Neutrophil (primary cell): ENCODE measurements around the gene C2CD3.

Experiments
- H3K27ac ChIP-seq: fragments of 200-600 bp; sonication (generic); 2 replicates; pipeline ENCODE4 v1.5.1; 2016; ENCODE audit warnings: mild to moderate bottlenecking, moderate library complexity
- H3K27me3 ChIP-seq: fragments of 200-600 bp; sonication (generic); 2 replicates; pipeline ENCODE4 v1.6.0; 2016; ENCODE audit warnings: mild to moderate bottlenecking
- H3K36me3 ChIP-seq: fragments of 200-600 bp; sonication (generic); 2 replicates; pipeline ENCODE4 v1.5.1; 2017
- H3K4me1 ChIP-seq, 2 experiments: fragments of 200-600 bp in 1 of 2; sonication (generic) in 1 of 2; 1 replicate in 1 of 2; 2 replicates in 1 of 2; pipeline versions ENCODE4 v1.5.1 to v1.6.1; 2013 to 2016; ENCODE audit warnings: low read depth in 1 of 2, low read length in 1 of 2, mild to moderate bottlenecking in 1 of 2, moderate library complexity in 1 of 2; ENCODE audit not compliant: control insufficient read depth in 1 of 2, insufficient read depth in 1 of 2
- H3K4me3 ChIP-seq, 2 experiments: fragments of 200-600 bp in 1 of 2; sonication (generic) in 1 of 2; 1 replicate in 1 of 2; 2 replicates in 1 of 2; pipeline ENCODE4 v1.5.1; 2013 to 2016; ENCODE audit warnings: low read depth in 1 of 2, low read length in 1 of 2, mild to moderate bottlenecking in 1 of 2, moderate library complexity in 1 of 2
- H3K9me3 ChIP-seq: fragments of 200-600 bp; sonication (generic); 2 replicates; pipeline ENCODE4 v1.5.1; 2016
- TF ChIP-seq, protein P1 (sequence below): fragments of 200-600 bp; sonication (generic); IDR thresholded peaks from 2 replicates; pipeline ENCODE4 v1.5.1; 2016; ENCODE audit warnings: antibody characterized with exemption

C2CD3 gene

DNA sequence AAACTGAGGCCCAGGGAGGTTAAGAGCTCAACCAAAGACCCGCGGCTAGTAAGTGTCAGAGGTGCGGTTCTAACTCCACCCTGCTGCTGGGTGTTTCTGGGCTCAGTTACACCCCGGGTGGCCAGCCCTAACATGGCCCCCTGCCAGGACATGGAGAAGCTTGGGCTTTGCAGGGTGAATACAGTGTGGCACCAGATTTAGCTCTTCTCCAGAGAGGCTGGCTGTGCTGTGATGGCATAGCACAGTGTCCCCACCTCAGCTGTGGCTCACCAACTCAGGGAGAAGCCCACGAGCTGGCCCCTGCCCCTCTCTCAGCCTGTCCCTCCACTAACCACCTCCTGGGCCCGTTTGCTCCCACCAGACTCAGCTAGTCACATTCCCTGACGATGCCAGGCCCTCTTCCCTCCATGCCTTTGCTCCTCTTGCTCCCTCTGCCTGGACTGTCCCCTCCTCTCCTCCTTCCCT is 168.9 kb downstream of the C2CD3 start:
- H3K27me3 ChIP-seq = no peaks in the 10 kb centered on the region
- H3K27ac ChIP-seq = no peak overlapping the region
- H3K4me1 ChIP-seq = no peaks in the 10 kb centered on the region
- no peak overlapping the region for H3K4me3 ChIP-seq
- no peaks in the 10 kb centered on the region for H3K9me3 ChIP-seq
- H3K36me3 ChIP-seq = peaks cover 22% of the 10 kb centered on the region
- TF ChIP-seq, protein P1, sequence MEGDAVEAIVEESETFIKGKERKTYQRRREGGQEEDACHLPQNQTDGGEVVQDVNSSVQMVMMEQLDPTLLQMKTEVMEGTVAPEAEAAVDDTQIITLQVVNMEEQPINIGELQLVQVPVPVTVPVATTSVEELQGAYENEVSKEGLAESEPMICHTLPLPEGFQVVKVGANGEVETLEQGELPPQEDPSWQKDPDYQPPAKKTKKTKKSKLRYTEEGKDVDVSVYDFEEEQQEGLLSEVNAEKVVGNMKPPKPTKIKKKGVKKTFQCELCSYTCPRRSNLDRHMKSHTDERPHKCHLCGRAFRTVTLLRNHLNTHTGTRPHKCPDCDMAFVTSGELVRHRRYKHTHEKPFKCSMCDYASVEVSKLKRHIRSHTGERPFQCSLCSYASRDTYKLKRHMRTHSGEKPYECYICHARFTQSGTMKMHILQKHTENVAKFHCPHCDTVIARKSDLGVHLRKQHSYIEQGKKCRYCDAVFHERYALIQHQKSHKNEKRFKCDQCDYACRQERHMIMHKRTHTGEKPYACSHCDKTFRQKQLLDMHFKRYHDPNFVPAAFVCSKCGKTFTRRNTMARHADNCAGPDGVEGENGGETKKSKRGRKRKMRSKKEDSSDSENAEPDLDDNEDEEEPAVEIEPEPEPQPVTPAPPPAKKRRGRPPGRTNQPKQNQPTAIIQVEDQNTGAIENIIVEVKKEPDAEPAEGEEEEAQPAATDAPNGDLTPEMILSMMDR = no peak

DNA sequence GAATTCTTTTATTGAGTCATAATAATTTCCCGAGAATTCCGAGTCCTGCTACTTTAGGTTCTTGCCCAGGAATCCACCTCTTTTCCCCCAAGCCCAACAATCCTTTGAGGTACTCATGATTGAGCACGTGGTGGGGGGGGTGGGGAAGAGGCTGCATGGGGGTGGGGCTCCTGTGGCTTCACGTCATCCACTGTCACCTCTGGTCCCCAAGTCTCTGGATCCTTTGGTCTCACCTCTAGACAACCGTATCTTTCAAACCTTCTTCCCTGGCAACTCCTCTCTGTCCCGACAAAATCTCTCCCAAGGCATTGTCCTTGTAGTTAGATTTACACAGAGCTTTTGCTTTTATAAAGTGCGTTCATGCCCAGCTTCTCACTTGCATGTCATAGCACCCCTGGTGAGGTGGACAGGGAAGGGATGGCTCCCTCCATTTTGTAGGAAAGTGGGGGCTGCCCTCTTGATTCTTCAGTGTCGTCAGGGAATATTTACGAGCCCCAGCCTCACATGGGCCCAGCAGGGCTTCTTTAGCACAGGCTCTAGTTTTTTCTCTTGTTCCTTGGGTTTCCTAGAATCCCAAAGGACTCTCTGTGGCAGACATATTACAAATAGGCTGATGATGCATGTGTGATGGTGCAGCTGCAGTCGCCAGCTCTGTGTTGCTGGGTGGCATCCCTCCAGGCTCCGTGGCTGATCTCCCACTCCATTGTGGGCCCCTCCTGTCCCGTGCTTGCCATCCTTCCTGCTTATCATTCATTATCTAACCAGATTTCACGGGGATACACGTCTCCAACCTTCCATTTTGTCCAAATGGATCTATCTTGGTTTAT is 170.3 kb downstream of the C2CD3 start:
- Histone ChIP-seq H3K36me3 (peaks cover 22% of the 10 kb centered on the region), H3K27ac (no peak overlapping the region), H3K27me3 (no peaks in the 10 kb centered on the region), H3K4me1 (no peaks in the 10 kb centered on the region), H3K4me3 (no peak overlapping the region), H3K9me3 (no peaks in the 10 kb centered on the region)
- TF ChIP-seq, protein P1 = no peak

DNA sequence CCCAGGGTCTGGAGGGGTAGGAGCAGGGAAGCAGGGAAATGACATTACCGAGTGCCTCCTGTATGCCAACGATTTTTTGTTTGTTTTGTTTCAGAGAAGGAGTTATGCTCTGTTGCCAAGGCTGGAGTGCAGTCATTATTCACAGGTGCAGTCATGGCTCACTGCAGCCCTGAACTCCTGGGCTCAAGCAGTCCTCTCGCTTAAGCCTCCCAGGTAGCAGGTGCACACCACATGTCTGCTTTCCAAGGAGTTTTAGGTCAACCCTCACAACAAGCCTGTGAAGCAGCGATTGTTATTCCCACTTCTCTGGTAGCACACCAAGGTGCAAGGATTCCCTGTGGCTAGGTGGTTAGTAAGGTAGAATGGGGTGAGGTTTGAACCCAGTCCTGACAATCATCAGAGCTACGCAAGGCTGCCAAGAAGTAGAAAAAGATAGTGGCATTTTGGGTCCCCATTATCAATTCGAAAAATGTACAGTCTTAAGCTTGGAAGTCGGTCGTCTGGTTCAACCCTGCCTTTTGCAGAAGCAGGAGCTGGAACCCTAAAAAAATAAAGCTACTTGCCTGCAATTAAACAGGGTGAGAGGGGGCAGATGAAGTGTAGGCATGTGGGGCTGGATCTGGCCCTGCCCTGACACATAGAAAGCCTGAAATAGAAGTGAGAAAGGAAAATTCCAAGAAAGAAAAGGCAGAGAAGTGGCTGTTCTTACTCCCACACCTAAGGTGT is 171.1 kb downstream of the C2CD3 start:
- peaks cover 16% of the 10 kb centered on the region for H3K36me3 ChIP-seq
- H3K4me1 ChIP-seq = peaks cover 0 to 4% of the 10 kb centered on the region in 2 experiments
- H3K4me3 ChIP-seq = no peak overlapping the region
- H3K27me3 ChIP-seq = no peaks in the 10 kb centered on the region
- TF ChIP-seq, protein P1 = no peak
- H3K27ac ChIP-seq = no peak overlapping the region
- no peaks in the 10 kb centered on the region for H3K9me3 ChIP-seq

DNA sequence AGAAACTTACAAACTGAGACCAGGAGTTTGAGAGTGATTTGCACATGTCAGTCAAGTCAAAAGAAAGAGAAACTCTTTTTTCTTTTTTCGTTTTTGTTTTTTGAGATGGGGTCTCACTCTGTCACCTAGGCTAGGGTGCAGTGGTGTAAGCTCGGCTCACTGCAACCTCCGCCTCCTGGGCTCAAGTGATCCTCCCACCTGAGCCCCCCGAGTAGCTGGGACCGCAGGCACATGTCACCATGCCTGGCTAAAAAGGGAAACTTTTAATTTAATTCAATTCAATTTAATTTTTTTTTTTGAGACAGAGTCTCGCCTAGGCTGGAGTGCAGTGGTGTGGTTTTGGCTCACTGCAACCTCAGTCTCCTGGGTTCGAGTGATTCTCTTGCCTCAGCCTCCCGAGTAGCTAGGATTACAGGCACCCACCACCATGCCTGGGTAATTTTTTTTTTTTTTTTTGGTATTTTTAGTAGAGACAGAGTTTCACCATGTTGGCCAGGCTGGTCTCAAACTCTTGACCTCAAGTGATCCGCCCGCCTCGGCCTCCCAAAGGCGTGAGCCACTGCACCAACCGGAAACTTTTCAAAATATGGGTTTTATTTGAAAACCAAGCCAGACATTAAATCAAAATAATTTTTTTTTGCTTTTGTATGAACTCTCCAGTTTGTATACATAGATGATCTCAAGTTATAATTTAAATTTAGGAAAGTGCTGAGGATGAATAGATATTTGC is 171.8 kb downstream of the C2CD3 start:
- no peak overlapping the region for H3K4me3 ChIP-seq
- no peaks in the 10 kb centered on the region for H3K9me3 ChIP-seq
- peaks cover 0 to 6% of the 10 kb centered on the region in 2 experiments for H3K4me1 ChIP-seq
- no peaks in the 10 kb centered on the region for H3K27me3 ChIP-seq
- TF ChIP-seq, protein P1 = no peak
- peaks cover 12% of the 10 kb centered on the region for H3K36me3 ChIP-seq
- no peak overlapping the region for H3K27ac ChIP-seq

DNA sequence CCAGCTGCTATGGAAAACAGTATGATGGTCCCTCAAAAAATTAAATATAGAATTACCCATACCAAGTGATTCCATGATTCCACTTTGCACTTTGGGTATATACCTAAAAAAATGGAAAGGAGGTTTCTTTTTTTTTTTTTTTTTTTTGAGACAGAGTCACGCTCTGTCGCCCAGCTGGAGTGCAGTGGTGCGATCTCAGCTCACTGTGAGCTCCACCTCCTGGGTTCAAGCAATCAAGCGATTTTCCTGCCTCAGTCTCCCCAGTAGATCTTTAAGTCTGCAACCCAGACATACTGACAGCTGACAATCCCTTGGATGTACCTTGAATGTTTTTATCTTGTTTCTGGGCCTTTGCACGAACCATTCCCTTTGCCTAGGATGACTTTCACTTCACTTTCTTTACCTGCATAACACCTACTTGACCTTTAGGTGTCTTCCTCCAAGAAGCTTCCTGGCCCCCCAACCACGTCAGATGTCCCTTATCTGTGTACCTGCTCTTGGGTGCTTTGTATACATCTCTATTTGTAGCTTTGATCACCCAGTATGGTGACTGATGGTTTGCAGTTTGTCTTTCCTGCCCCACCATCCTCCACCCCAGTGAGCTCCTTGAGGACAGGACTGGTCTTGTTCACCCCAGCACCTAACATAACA is 173.6 kb downstream of the C2CD3 start:
- H3K27ac ChIP-seq = no peak overlapping the region
- H3K4me1 ChIP-seq = peaks cover 0 to 6% of the 10 kb centered on the region in 2 experiments
- H3K36me3 ChIP-seq = no peaks in the 10 kb centered on the region
- TF ChIP-seq, protein P1 = no peak
- no peaks in the 10 kb centered on the region for H3K27me3 ChIP-seq
- H3K4me3 ChIP-seq = no peak overlapping the region
- H3K9me3 ChIP-seq = no peaks in the 10 kb centered on the region
